Erythroblast (primary cell): Measurements from ENCODE around the gene DHX32.
"Not testable (repeated sequence)": the region's sequence is repeated elsewhere in the genome, so short reads cannot be mapped to it uniquely, and the experiment has no call there.

Experiments
- GATA1 ChIP-seq: IDR thresholded peaks from 2 replicates; pipeline ENCODE4 v1.6.1; 2011; ENCODE audit warnings: low read depth, mild to moderate bottlenecking, control low read depth, low read length, moderate library complexity
- POLR2A ChIP-seq: IDR thresholded peaks from 2 replicates; pipeline ENCODE4 v1.6.1; 2011; ENCODE audit warnings: mild to moderate bottlenecking, low read length

DNA sequence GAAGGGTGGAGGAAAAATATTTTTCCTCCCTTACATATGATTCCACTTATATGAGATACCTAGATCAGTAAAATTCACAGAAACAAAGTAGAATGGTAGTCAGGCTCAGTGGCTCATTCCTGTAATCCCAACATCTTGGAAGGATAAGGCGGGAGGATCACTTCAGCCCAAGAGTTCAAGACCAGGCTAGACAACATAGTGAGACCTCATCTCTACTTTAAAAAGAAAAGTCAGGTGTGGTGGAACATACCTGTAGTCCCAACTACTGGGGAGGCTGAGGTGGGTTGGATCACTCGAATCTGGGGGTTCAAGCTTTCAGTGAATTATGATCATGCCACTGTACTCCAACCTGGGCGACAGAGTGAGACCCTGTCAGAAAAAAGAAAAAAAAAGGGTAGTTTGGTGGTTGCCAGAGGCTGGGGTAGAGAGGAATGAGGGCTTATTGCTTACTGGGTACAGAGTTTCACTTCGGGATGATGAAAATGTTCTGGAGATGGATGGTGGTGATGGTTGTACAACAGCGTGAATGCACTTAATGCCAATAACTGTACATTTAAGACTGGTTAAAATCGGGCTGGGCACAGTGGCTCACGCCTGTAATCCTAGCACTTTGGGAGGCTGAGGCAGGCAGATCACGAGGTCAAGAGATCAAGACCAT, 36.7 kb upstream of the DHX32 start:
- TF ChIP-seq POLR2A, GATA1: not testable (repeated sequence)
